ENCODE results near the gene HPN. TPM values are rescaled to one million over a fixed set of nuclear protein-coding genes. Genes with fewer than 3 reads are reported as not detected.

HPN gene
- polyA plus RNA-seq, 3 donors, result 0.05 TPM; not detected in 2

GRCh38 chr19:35063940-35064818 lies 22.7 kb downstream of the HPN start:
- TF ChIP-seq CTCF (IDR thresholded peaks at IDR 0.05), result no peak
- H2AFZ ChIP-seq (ENCODE audit: insufficient read depth, low read depth, low read length, poor library complexity, severe bottlenecking), result no peak overlapping the region
- 80% methylated on average over 2 of the region's 10 CpGs for WGBS (ENCODE audit: insufficient coverage)
- H3K27ac ChIP-seq (ENCODE audit: low read depth in 1 of 2, low read length in 2 of 2), result no peak overlapping the region
- peaks cover 0 to 8% (median 5%) of the 10 kb centered on the region in 7 donors for H3K9me3 Mint-ChIP-seq
- intact Hi-C loops (cut with micrococcal nuclease), result no loop called here
- no peak for DNase-seq
- H3K4me3 Mint-ChIP-seq, result no peak overlapping the region
- peaks cover 7% of the 10 kb centered on the region for H3K4me1 Mint-ChIP-seq
- no peak overlapping the region for H3K9ac ChIP-seq (ENCODE audit: insufficient read depth, low read length, poor library complexity, severe bottlenecking)
- no peaks in the 10 kb centered on the region for H4K20me1 ChIP-seq (ENCODE audit: insufficient read depth, low read length)
- no peaks in the 10 kb centered on the region for H3K36me3 ChIP-seq (replicated peaks in 1 of 2; ENCODE audit: control insufficient read depth in 1 of 2, insufficient read depth in 2 of 2, low read length in 2 of 2)
- H3K79me2 ChIP-seq (ENCODE audit: insufficient read depth, low read length), result no peaks in the 10 kb centered on the region
- H3K9me3 ChIP-seq (replicated peaks in 1 of 2; ENCODE audit: control insufficient read depth in 1 of 2, insufficient read depth in 1 of 2, low read length in 2 of 2), result peaks cover 0 to 4% of the 10 kb centered on the region in 2 donors
- H3K4me3 ChIP-seq (replicated peaks in 1 of 3; ENCODE audit: low read depth in 2 of 3, low read length in 3 of 3), result no peak overlapping the region
- peaks cover 0 to 9% (median 8%) of the 10 kb centered on the region in 3 donors for H3K27me3 Mint-ChIP-seq (ENCODE audit: low read depth in 3 of 3)
- no peaks in the 10 kb centered on the region for H3K4me1 ChIP-seq (ENCODE audit: control insufficient read depth in 1 of 2, insufficient read depth in 2 of 2, low read length in 2 of 2)
- no peak overlapping the region for H3K4me2 ChIP-seq (replicated peaks; ENCODE audit: extremely low read depth, low read length, poor library complexity, severe bottlenecking)
- H3K27me3 ChIP-seq (ENCODE audit: control insufficient read depth in 2 of 2, insufficient read depth in 2 of 2, low read length in 2 of 2), result no peaks in the 10 kb centered on the region
- no peaks in the 10 kb centered on the region for H3K36me3 Mint-ChIP-seq
- no peak overlapping the region for H3K27ac Mint-ChIP-seq

- no peak overlapping the region for H3K27ac Mint-ChIP-seq
- Histone ChIP-seq H3K27ac (ENCODE audit: low read depth in 1 of 2, low read length in 2 of 2) (no peak overlapping the region), H3K36me3 (replicated peaks in 1 of 2; ENCODE audit: control insufficient read depth in 1 of 2, insufficient read depth in 2 of 2, low read length in 2 of 2) (no peaks in the 10 kb centered on the region), H3K9ac (ENCODE audit: insufficient read depth, low read length, poor library complexity, severe bottlenecking) (no peak overlapping the region), H3K4me1 (ENCODE audit: control insufficient read depth in 1 of 2, insufficient read depth in 2 of 2, low read length in 2 of 2) (no peaks in the 10 kb centered on the region), H3K4me3 (replicated peaks in 1 of 3; ENCODE audit: low read depth in 2 of 3, low read length in 3 of 3) (no peak overlapping the region), H2AFZ (ENCODE audit: insufficient read depth, low read depth, low read length, poor library complexity, severe bottlenecking) (no peak overlapping the region), H3K79me2 (ENCODE audit: insufficient read depth, low read length) (no peaks in the 10 kb centered on the region), H3K4me2 (replicated peaks; ENCODE audit: extremely low read depth, low read length, poor library complexity, severe bottlenecking) (no peak overlapping the region), H3K9me3 (replicated peaks in 1 of 2; ENCODE audit: control insufficient read depth in 1 of 2, insufficient read depth in 1 of 2, low read length in 2 of 2) (peaks cover 5 to 11% of the 10 kb centered on the region in 2 donors), H3K27me3 (ENCODE audit: control insufficient read depth in 2 of 2, insufficient read depth in 2 of 2, low read length in 2 of 2) (no peaks in the 10 kb centered on the region), H4K20me1 (ENCODE audit: insufficient read depth, low read length) (no peaks in the 10 kb centered on the region)
- DNase-seq, result no peak
- H3K9me3 Mint-ChIP-seq, result peaks cover 5 to 15% (median 10%) of the 10 kb centered on the region in 7 donors
- no peak overlapping the region for H3K4me3 Mint-ChIP-seq
- no peaks in the 10 kb centered on the region for H3K36me3 Mint-ChIP-seq
- peaks cover 2 to 10% (median 8%) of the 10 kb centered on the region in 3 donors for H3K27me3 Mint-ChIP-seq (ENCODE audit: low read depth in 3 of 3)
- no peak for TF ChIP-seq CTCF (IDR thresholded peaks at IDR 0.05)
- intact Hi-C loops (cut with micrococcal nuclease), result loop anchor here in 1 of 2 donors (5.0 kb wide), 1 partner anchor 72 kb away; the partner anchor contains the start of genes FXYD1 and LGI4
- WGBS (ENCODE audit: insufficient coverage), result 98% methylated on average over 8 of the region's 10 CpGs
- peaks cover 7% of the 10 kb centered on the region for H3K4me1 Mint-ChIP-seq
These were observed 24.1 kb downstream of the HPN start for GRCh38 chr19:35065574-35065973.
